ENCODE results near the gene ATP6V1G2. TPM values are rescaled to one million over a fixed set of nuclear protein-coding genes. Genes with fewer than 3 reads are reported as not detected.
"Not testable (repeated sequence)": the region's sequence is repeated elsewhere in the genome, so short reads cannot be mapped to it uniquely, and the experiment has no call there.

ATP6V1G2 gene
- total RNA-seq, 1 donor from 2014 or later: not detected

GRCh38 chr6:31528821-31529328 lies 17.5 kb downstream of the ATP6V1G2 start, which contains the start of gene MCCD1:
TSS of gene MCCD1 (plus strand) at chr6:31528962. CDS start at chr6:31529015, 53 bp downstream.
- ATAC-seq: peak; percentile 33

- no peak for ATAC-seq
Measured at GRCh38 chr6:31528307-31528777, 18.1 kb downstream of the ATP6V1G2 start.

GRCh38 chr6:31525932-31526591 lies 20.3 kb downstream of the ATP6V1G2 start:
- ATAC-seq: peak; percentile 59

GRCh38 chr6:31525553-31525931 lies 20.9 kb downstream of the ATP6V1G2 start:
- no peak for ATAC-seq

GRCh38 chr6:31521835-31522234 lies 24.6 kb downstream of the ATP6V1G2 start:
- ATAC-seq: no peak

DNA sequence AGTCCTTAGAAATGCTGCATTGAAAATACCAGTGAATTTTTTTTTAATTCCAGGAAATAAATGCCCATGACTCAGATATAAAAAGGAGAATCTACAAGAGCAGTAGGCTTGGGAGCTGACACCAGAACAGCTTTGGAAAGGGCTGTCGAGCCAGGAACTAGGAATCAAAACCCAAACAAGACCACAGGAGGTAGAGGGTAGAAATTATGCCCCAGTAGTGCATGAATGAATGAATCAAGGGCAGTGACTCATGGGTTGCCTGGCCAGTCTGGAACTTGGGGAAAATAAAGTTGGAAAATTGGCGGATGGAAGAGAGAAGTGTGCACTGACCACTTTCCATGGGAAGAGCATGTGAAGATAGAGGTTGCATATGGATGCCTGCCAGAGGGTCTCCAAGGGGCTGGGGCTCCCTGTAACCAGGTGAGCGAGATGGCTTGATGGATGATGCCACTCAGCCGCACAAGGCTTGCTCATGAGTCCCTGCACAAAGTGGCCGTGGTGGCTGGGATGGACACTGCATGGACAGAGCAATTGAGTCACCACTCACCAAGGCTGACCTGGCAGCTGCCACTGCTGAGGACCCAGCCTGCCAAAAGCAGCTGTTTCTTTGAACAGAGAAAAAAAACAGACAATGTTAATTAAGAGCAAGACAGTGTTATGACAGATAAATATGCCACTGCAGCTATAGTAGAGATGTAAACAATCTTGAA lies 32.8 kb downstream of the ATP6V1G2 start:
- ATAC-seq: no peak

DNA sequence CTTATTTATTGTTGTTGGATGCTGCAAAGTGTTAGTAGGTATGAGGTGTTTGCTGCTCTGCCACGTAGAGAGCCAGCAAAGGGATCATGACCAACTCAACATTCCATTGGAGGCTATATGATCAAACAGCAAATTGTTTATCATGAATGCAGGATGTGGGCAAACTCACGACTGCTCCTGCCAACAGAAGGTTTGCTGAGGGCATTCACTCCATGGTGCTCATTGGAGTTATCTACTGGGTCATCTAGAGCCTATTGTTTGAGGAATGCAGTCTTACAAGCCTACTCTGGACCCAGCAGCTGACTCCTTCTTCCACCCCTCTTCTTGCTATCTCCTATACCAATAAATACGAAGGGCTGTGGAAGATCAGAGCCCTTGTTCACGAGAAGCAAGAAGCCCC lies 36.4 kb downstream of the ATP6V1G2 start:
- no peak for ATAC-seq

GRCh38 chr6:31509036-31509435 lies 37.4 kb downstream of the ATP6V1G2 start:
- ATAC-seq: peak; percentile 15

GRCh38 chr6:31502586-31502985 lies 43.8 kb downstream of the ATP6V1G2 start:
- ATAC-seq: no peak

GRCh38 chr6:31499648-31500047 lies 46.8 kb downstream of the ATP6V1G2 start:
- ATAC-seq: peak; percentile 27

DNA sequence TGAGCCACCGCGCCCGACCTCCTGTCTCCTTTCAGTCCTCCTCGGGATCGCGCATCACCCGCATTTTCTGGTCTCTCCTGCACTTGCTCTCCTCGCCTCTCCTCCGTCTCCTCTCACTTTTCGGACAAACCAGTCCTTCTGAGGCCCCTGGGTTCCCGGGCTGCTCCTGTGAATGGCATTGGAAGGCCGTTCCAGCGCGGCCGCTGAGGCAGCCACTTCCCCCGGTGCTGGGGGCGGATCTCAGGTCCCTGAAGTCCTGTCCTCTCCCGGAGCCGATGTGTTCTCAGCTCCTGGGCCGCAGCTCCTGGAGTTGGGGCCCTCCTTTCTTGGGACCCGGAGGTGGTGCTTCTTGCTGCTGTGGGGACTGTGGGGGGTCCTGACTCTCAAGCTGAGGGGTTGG lies 47.7 kb downstream of the ATP6V1G2 start:
- no peak for ATAC-seq

- peak; percentile 51 for ATAC-seq
Measured at GRCh38 chr6:31497531-31498476, 48.6 kb downstream of the ATP6V1G2 start, which contains the start of gene MICB. TSS of gene MICB (plus strand) at chr6:31498145. CDS start at chr6:31498194, 49 bp downstream.

DNA sequence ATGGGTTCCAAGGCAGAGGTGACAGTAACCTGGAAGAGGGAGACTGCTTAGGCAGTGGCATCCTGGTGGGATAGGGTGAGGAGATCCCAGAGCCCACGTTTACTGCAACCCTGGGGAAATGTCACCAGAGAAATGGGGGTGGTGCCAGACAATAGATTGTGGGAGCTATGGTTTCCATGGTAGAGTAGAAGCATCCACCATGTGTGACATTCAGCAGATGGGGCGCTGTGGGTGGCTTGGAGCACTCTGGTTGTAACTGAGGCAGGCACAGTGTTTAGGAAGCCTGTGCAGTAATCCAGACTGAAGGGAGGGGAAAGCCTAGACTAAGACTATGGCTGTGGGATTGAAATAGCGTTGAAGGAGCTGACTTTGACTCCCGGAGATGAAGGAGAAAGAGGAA lies 49.6 kb downstream of the ATP6V1G2 start:
- not testable (repeated sequence) for ATAC-seq

GRCh38 chr6:31495580-31495979 lies 50.8 kb downstream of the ATP6V1G2 start:
- ATAC-seq: no peak

Other genes with a start within 250 kb of the ATP6V1G2 start
- gene HLA-B, start 189.4 kb downstream of the ATP6V1G2 start, total RNA-seq: 105 TPM
- gene MICA, start 143.0 kb downstream of the ATP6V1G2 start, total RNA-seq: 11.0 TPM
- 0.92 TPM for gene MICB, start 48.5 kb downstream of the ATP6V1G2 start, total RNA-seq
- not detected for gene MCCD1, start 17.6 kb downstream of the ATP6V1G2 start, total RNA-seq
- 174 TPM for gene DDX39B, start 4.6 kb downstream of the ATP6V1G2 start, total RNA-seq
- gene NFKBIL1, start 1.0 kb upstream of the ATP6V1G2 start, total RNA-seq: 13.9 TPM
- not detected for gene LTA, start 25.7 kb upstream of the ATP6V1G2 start, total RNA-seq
- 0.24 TPM for gene TNF, start 29.0 kb upstream of the ATP6V1G2 start, total RNA-seq
- gene LTB, start 35.8 kb upstream of the ATP6V1G2 start, total RNA-seq: 1.1 TPM
- gene LST1, start 39.7 kb upstream of the ATP6V1G2 start, total RNA-seq: 2.4 TPM
- 0.28 TPM for gene NCR3, start 46.4 kb upstream of the ATP6V1G2 start, total RNA-seq
- gene AIF1, start 68.6 kb upstream of the ATP6V1G2 start, total RNA-seq: 3.3 TPM
- gene PRRC2A, start 74.1 kb upstream of the ATP6V1G2 start, total RNA-seq: 103 TPM
- 143 TPM for gene BAG6, start 106.1 kb upstream of the ATP6V1G2 start, total RNA-seq
- 1.6 TPM for gene APOM, start 109.3 kb upstream of the ATP6V1G2 start, total RNA-seq
- 18.1 TPM for gene C6orf47, start 114.2 kb upstream of the ATP6V1G2 start, total RNA-seq
- 8.2 TPM for gene GPANK1, start 118.4 kb upstream of the ATP6V1G2 start, total RNA-seq
- 108 TPM for gene CSNK2B, start 119.5 kb upstream of the ATP6V1G2 start, total RNA-seq
- gene LY6G5B, start 123.4 kb upstream of the ATP6V1G2 start, total RNA-seq: 2.6 TPM
- gene LY6G5C, start 134.5 kb upstream of the ATP6V1G2 start, total RNA-seq: 0.72 TPM
- gene ABHD16A, start 156.7 kb upstream of the ATP6V1G2 start, total RNA-seq: 28.3 TPM
- gene LY6G6F, start 160.3 kb upstream of the ATP6V1G2 start, total RNA-seq: not detected
- gene LY6G6D, start 168.7 kb upstream of the ATP6V1G2 start, total RNA-seq: not detected
- gene LY6G6C, start 175.1 kb upstream of the ATP6V1G2 start, total RNA-seq: 10.8 TPM
- 1.1 TPM for gene MPIG6B, start 176.8 kb upstream of the ATP6V1G2 start, total RNA-seq
- 15.3 TPM for gene DDAH2, start 182.7 kb upstream of the ATP6V1G2 start, total RNA-seq
- gene CLIC1, start 189.9 kb upstream of the ATP6V1G2 start, total RNA-seq: 372 TPM
- gene MSH5, start 193.4 kb upstream of the ATP6V1G2 start, total RNA-seq: 12.0 TPM
- 0.64 TPM for gene SAPCD1, start 216.0 kb upstream of the ATP6V1G2 start, total RNA-seq
- gene VWA7, start 230.7 kb upstream of the ATP6V1G2 start, total RNA-seq: 1.6 TPM
- 79.8 TPM for gene VARS1, start 249.1 kb upstream of the ATP6V1G2 start, total RNA-seq